H9 (cell line): ENCODE data around the gene OSGEPL1. TPM values are rescaled to one million over a fixed set of nuclear protein-coding genes. Genes with fewer than 3 reads are reported as not detected.

Experiments
- DNase-seq: peaks from one replicate; pipeline ENCODE4 v3.0.0-alpha.2; 2017
- H2AFZ ChIP-seq: one replicate; pipeline ENCODE4 v1.6.1; 2013; ENCODE audit warnings: mild to moderate bottlenecking, low read length, control low read depth, moderate library complexity
- H2AK5ac ChIP-seq: 2 replicates; pipeline ENCODE4 v1.6.1; 2013; ENCODE audit warnings: low read length, control low read depth, mixed read lengths; ENCODE audit not compliant: insufficient read length
- H2BK120ac ChIP-seq: one replicate; pipeline ENCODE4 v1.6.1; 2013; ENCODE audit warnings: low read depth, mild to moderate bottlenecking, low read length, control low read depth, inconsistent platforms; ENCODE audit not compliant: poor library complexity, severe bottlenecking
- H2BK12ac ChIP-seq: 2 replicates; pipeline ENCODE4 v1.6.1; 2013; ENCODE audit warnings: low read length, control low read depth, mixed read lengths, low read depth; ENCODE audit not compliant: insufficient read length
- H2BK15ac ChIP-seq: 2 replicates; pipeline ENCODE4 v1.6.1; 2013; ENCODE audit warnings: low read depth, low read length, control low read depth
- H2BK20ac ChIP-seq: one replicate; pipeline ENCODE4 v1.6.1; 2013; ENCODE audit warnings: low read depth, mild to moderate bottlenecking, low read length, control low read depth, inconsistent platforms; ENCODE audit not compliant: poor library complexity, severe bottlenecking
- H2BK5ac ChIP-seq: 2 replicates; pipeline ENCODE4 v1.6.1; 2013; ENCODE audit warnings: low read length, control low read depth, mixed read lengths; ENCODE audit not compliant: insufficient read length
- H3K14ac ChIP-seq: 2 replicates; pipeline ENCODE4 v1.6.1; 2013; ENCODE audit warnings: low read length, control low read depth; ENCODE audit not compliant: insufficient read depth
- H3K18ac ChIP-seq: 2 replicates; pipeline ENCODE4 v1.6.1; 2013; ENCODE audit warnings: low read depth, mild to moderate bottlenecking, mixed read lengths, low read length, control low read depth; ENCODE audit not compliant: insufficient read length
- H3K23ac ChIP-seq: 2 replicates; pipeline ENCODE4 v1.6.1; 2013; ENCODE audit warnings: low read length, control low read depth, mixed read lengths, low read depth; ENCODE audit not compliant: insufficient read length
- H3K23me2 ChIP-seq: 2 replicates; pipeline ENCODE4 v1.6.1; 2013; ENCODE audit warnings: low read depth, mild to moderate bottlenecking, mixed read lengths, low read length, control low read depth; ENCODE audit not compliant: insufficient read length, poor library complexity, severe bottlenecking
- H3K27ac ChIP-seq: 2 replicates; pipeline ENCODE4 v1.5.1; 2013; ENCODE audit warnings: low read length, control low read depth, mixed read lengths, low read depth; ENCODE audit not compliant: insufficient read length
- H3K27me3 ChIP-seq: 2 replicates; pipeline ENCODE4 v1.6.1; 2013; ENCODE audit warnings: low read length, control low read depth, inconsistent platforms; ENCODE audit not compliant: insufficient read depth
- H3K4ac ChIP-seq: 2 replicates; pipeline ENCODE4 v1.6.1; 2013; ENCODE audit warnings: low read depth, mild to moderate bottlenecking, control low read depth, inconsistent platforms, low read length, moderate library complexity
- H3K4me1 ChIP-seq: 2 replicates; pipeline ENCODE4 v1.6.1; 2013; ENCODE audit warnings: low read length, control low read depth, inconsistent platforms; ENCODE audit not compliant: insufficient read depth
- H3K4me2 ChIP-seq: 2 replicates; pipeline ENCODE4 v1.6.1; 2013; ENCODE audit warnings: low read length, control low read depth, mixed read lengths; ENCODE audit not compliant: insufficient read length, insufficient read depth
- H3K56ac ChIP-seq: 2 replicates; pipeline ENCODE4 v1.6.1; 2013; ENCODE audit warnings: low read depth, mild to moderate bottlenecking, mixed read lengths, low read length, control low read depth; ENCODE audit not compliant: insufficient read length
- H3K79me1 ChIP-seq: 2 replicates; pipeline ENCODE4 v1.6.1; 2013; ENCODE audit warnings: low read depth, mild to moderate bottlenecking, moderate library complexity, low read length, control low read depth, inconsistent platforms; ENCODE audit not compliant: insufficient read depth, poor library complexity, severe bottlenecking
- H3K79me2 ChIP-seq: 2 replicates; pipeline ENCODE4 v1.6.1; 2013; ENCODE audit warnings: low read length, control low read depth, inconsistent platforms; ENCODE audit not compliant: insufficient read depth
- H3K9ac ChIP-seq: 2 replicates; pipeline ENCODE4 v1.6.1; 2013; ENCODE audit warnings: low read length, control low read depth, mixed read lengths; ENCODE audit not compliant: insufficient read length; ENCODE audit errors: extremely low read depth
- H3K9me3 ChIP-seq: one replicate; pipeline ENCODE4 v1.6.1; 2013; ENCODE audit warnings: low read depth, low read length, inconsistent platforms; ENCODE audit not compliant: control insufficient read depth
- H3T11ph ChIP-seq: one replicate; pipeline ENCODE4 v1.6.1; 2013; ENCODE audit warnings: mild to moderate bottlenecking, low read length, control low read depth, inconsistent platforms
- H4K20me1 ChIP-seq: one replicate; pipeline ENCODE4 v1.6.1; 2013; ENCODE audit not compliant: control insufficient read depth, insufficient read length, insufficient read depth
- H4K5ac ChIP-seq: 2 replicates; pipeline ENCODE4 v1.6.1; 2013; ENCODE audit warnings: low read depth, mild to moderate bottlenecking, mixed read lengths, low read length, control low read depth; ENCODE audit not compliant: insufficient read length
- H4K8ac ChIP-seq: replicated peaks from 2 replicates; pipeline ENCODE4 v1.6.1; 2013; ENCODE audit warnings: low read length, control low read depth, mixed read lengths, low read depth; ENCODE audit not compliant: insufficient read length
- H4K91ac ChIP-seq: 2 replicates; pipeline ENCODE4 v1.6.1; 2013; ENCODE audit warnings: low read depth, mild to moderate bottlenecking, moderate library complexity, mixed read lengths, low read length, control low read depth; ENCODE audit not compliant: insufficient read length
- H3K27ac Mint-ChIP-seq, 3 experiments: 2 replicates in 2 of 3; 3 replicates in 1 of 3; pipeline ENCODE4 v1.8.0; 2020 to 2021; ENCODE audit warnings: mixed read lengths in 3 of 3, mild to moderate bottlenecking in 1 of 3, moderate library complexity in 1 of 3
- H3K27me3 Mint-ChIP-seq: 2 replicates; pipeline ENCODE4 v1.8.0; 2021; ENCODE audit warnings: low read depth, mild to moderate bottlenecking, moderate library complexity, mixed read lengths
- H3K36me3 Mint-ChIP-seq, 3 experiments: 2 replicates in 2 of 3; 3 replicates in 1 of 3; pipeline ENCODE4 v1.8.0; 2020 to 2021; ENCODE audit warnings: low read depth in 3 of 3, mixed read lengths in 3 of 3; ENCODE audit not compliant: insufficient read depth in 1 of 3
- H3K4me1 Mint-ChIP-seq, 2 experiments: 2 replicates each; pipeline ENCODE4 v1.8.0; 2020; ENCODE audit warnings: mixed read lengths in 2 of 2
- H3K4me3 Mint-ChIP-seq, 2 experiments: 2 replicates in 1 of 2; 3 replicates in 1 of 2; pipeline ENCODE4 v1.8.0; 2020 to 2021; ENCODE audit warnings: mild to moderate bottlenecking in 2 of 2, mixed read lengths in 2 of 2, moderate library complexity in 1 of 2
- H3K9me3 Mint-ChIP-seq, 2 experiments: 2 replicates in 1 of 2; 3 replicates in 1 of 2; pipeline ENCODE4 v1.8.0; 2020; ENCODE audit warnings: mild to moderate bottlenecking in 2 of 2, mixed read lengths in 2 of 2, moderate library complexity in 1 of 2
- CTCF ChIP-seq: fragments of 200-600 bp; sonication (generic); conservative IDR thresholded peaks from 3 replicates; pipeline ENCODE4 v1.8.0; 2021; ENCODE audit warnings: antibody characterized with exemption, mild to moderate bottlenecking
- total RNA-seq: library from RNA; stranded (reverse); gene quantifications from 2 replicates; pipeline ENCODE4 v1.2.1, GENCODE V29; 2021

Gene OSGEPL1
- total RNA-seq, 1 experiment from 2014 or later, result 10.7 TPM

- DNase-seq, result no peak
- Histone ChIP-seq H3K27ac (no peak overlapping the region), H3K79me1 (no peaks in the 10 kb centered on the region), H3K4me2 (no peak overlapping the region), H2BK12ac (no peak overlapping the region), H3K23me2 (no peaks in the 10 kb centered on the region), H3K4ac (no peak overlapping the region), H4K91ac (no peak overlapping the region), H3K18ac (no peak overlapping the region), H3K56ac (no peak overlapping the region), H4K20me1 (no peaks in the 10 kb centered on the region), H2BK5ac (no peak overlapping the region), H4K5ac (no peak overlapping the region), H4K8ac (no peak overlapping the region), H3K9ac (no peak overlapping the region), H3T11ph (no peak overlapping the region), H2BK120ac (no peak overlapping the region), H2AK5ac (no peak overlapping the region), H3K27me3 (no peaks in the 10 kb centered on the region), H3K14ac (no peak overlapping the region), H2BK15ac (no peak overlapping the region), H3K4me1 (no peaks in the 10 kb centered on the region), H3K23ac (no peak overlapping the region), H2BK20ac (no peak overlapping the region), H3K79me2 (no peaks in the 10 kb centered on the region), H3K9me3 (no peaks in the 10 kb centered on the region), H2AFZ (no peak overlapping the region)
- Mint-ChIP-seq H3K27ac (no peak overlapping the region), H3K9me3 (peaks cover 0 to 2% of the 10 kb centered on the region in 2 experiments; a peak in 1 of 5 replicates), H3K4me3 (no peak overlapping the region), H3K27me3 (no peaks in the 10 kb centered on the region), H3K4me1 (no peaks in the 10 kb centered on the region), H3K36me3 (no peaks in the 10 kb centered on the region)
- TF ChIP-seq CTCF, result no peak
These were observed 39.4 kb downstream of the OSGEPL1 start for GRCh38 chr2:189723192-189723591.
